Ascending aorta (tissue), 2 donors: Measurements from ENCODE around the gene CYP2U1. TPM values are rescaled to one million over a fixed set of nuclear protein-coding genes. Genes with fewer than 3 reads are reported as not detected.
A peak's percentile ranks its signal among the peaks of the same experiment; 100 is the strongest.

Experiments
- DNase-seq, 2 donors: peaks; one replicate each; pipeline ENCODE4 v3.0.0-alpha.2; 2019; ENCODE audit warnings: low spot score in 2 of 2
- H3K27ac ChIP-seq, 2 donors: fragments of 200-600 bp; sonication (generic); one replicate each; pipeline ENCODE4 v1.5.1; 2016 to 2017; ENCODE audit warnings: mild to moderate bottlenecking in 1 of 2
- H3K27me3 ChIP-seq: fragments of 200-600 bp; sonication (generic); one replicate; pipeline ENCODE4 v1.5.1; 2017
- H3K36me3 ChIP-seq, 2 donors: fragments of 200-600 bp; sonication (generic); one replicate each; pipeline ENCODE4 v1.5.1; 2016
- H3K4me1 ChIP-seq, 2 donors: fragments of 200-600 bp; sonication (generic); one replicate each; pipeline ENCODE4 v1.5.1; 2016 to 2017; ENCODE audit warnings: mild to moderate bottlenecking in 1 of 2
- H3K4me3 ChIP-seq, 2 donors: fragments of 200-600 bp; sonication (generic); one replicate each; pipeline ENCODE4 v1.5.1; 2016 to 2017; ENCODE audit warnings: mild to moderate bottlenecking in 1 of 2
- H3K9me3 ChIP-seq, 2 donors: fragments of 200-600 bp; sonication (generic); one replicate each; pipeline ENCODE4 v1.5.1; 2016
- intact Hi-C: fragments of 100-400 bp; cut with DNase I; formaldehyde crosslinking; loops from one replicate; pipeline ENCODE4 v1.15.1; 2023
- total RNA-seq: library from RNA; depleted of rRNA; stranded (reverse); fragments of >200 nt; gene quantifications from one replicate; pipeline ENCODE4 v1.1.0, GENCODE V29; 2016
- TF ChIP-seq, protein P1 (sequence below), 3 experiments: fragments of 200-600 bp in 2 of 3; fragments of 450-650 bp in 1 of 3; sonication (generic) in 2 of 3; IDR thresholded peaks; one replicate each; pipeline ENCODE4 v1.5.1; 2016 to 2019; ENCODE audit warnings: antibody characterized with exemption in 3 of 3, mild to moderate bottlenecking in 1 of 3, moderate library complexity in 1 of 3

Gene CYP2U1
- total RNA-seq, 1 donor from 2014 or later: 23.8 TPM

DNA sequence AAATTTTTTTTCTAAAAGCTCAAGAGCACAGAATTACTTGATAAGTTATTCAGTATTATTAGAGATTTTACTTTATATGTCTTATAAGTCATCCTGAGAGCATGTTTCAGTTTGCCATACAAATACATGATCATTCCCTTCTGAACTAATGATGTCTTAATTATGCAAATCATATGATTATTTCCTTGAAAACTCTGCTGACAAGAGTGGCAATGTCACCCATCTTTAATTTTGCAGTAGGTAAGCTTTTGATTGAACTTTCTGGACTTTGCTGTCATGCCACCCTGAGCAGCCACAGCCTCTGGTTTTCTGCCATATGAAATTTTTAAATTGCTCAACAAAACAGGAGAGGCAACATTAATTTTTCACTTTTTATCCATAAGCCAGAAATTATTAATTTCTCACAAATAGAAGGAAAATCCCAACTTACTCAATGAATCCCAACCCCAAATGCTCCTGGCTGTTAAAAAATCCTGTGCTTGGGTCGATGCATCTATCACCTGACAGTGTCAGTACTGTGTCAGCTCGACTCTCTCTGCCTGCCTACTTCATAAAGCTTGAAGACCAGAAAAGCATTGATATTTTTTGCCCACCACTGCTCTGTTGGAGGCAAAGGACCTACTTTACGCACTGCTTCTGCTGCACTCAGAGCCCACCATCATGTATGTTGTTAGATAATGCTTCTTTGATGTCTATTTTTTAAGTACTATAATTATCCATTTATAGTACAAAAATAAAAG is 46.8 kb downstream of the CYP2U1 start:
- no peaks in the 10 kb centered on the region for H3K27me3 ChIP-seq
- H3K27ac ChIP-seq: no peak overlapping the region
- H3K4me3 ChIP-seq: no peak overlapping the region
- TF ChIP-seq, protein P1, sequence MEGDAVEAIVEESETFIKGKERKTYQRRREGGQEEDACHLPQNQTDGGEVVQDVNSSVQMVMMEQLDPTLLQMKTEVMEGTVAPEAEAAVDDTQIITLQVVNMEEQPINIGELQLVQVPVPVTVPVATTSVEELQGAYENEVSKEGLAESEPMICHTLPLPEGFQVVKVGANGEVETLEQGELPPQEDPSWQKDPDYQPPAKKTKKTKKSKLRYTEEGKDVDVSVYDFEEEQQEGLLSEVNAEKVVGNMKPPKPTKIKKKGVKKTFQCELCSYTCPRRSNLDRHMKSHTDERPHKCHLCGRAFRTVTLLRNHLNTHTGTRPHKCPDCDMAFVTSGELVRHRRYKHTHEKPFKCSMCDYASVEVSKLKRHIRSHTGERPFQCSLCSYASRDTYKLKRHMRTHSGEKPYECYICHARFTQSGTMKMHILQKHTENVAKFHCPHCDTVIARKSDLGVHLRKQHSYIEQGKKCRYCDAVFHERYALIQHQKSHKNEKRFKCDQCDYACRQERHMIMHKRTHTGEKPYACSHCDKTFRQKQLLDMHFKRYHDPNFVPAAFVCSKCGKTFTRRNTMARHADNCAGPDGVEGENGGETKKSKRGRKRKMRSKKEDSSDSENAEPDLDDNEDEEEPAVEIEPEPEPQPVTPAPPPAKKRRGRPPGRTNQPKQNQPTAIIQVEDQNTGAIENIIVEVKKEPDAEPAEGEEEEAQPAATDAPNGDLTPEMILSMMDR (IDR thresholded peaks at IDR 0.05): no peak
- no peaks in the 10 kb centered on the region for H3K36me3 ChIP-seq
- DNase-seq: no peak
- no peaks in the 10 kb centered on the region for H3K4me1 ChIP-seq
- no peaks in the 10 kb centered on the region for H3K9me3 ChIP-seq
- intact Hi-C loops: no loop called here

DNA sequence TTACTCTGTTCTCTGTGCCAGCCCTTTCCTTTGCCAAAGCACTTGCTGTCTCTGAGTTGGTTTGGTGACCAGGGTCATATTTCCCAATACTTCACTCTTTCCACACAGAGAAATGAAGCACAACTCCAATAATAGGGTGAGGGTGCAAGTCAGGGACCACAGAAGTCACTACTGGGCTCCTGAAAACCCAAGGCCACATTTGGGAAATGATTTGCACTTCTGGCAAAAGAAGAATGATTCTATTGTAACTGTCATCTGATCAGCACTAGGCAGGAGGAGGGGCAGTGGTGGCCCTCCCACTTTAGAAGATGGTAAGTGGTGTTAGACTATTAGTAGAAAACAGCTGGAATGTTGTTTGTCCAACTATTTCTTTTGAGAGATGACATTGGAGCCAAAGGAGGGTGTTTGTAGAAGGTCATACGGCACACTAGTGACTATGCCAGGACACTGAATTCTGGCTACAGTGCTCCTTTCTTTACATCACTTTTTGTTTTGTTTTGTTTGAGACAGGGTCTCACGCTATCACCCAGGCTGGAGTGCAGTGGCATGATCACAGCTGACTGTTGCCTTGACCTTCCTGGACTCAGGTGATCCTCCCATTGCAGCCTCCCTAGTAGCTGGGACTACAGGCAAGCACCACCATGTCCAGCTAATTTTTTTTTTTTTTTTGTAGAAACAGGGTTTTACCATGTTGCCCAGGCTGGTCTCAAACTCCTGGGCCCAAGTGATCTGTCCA is 47.5 kb downstream of the CYP2U1 start:
- Histone ChIP-seq H3K27ac (no peak overlapping the region), H3K27me3 (no peaks in the 10 kb centered on the region), H3K4me1 (no peaks in the 10 kb centered on the region), H3K36me3 (no peaks in the 10 kb centered on the region), H3K4me3 (no peak overlapping the region), H3K9me3 (no peaks in the 10 kb centered on the region)
- TF ChIP-seq, protein P1 (IDR thresholded peaks at IDR 0.05): no peak
- DNase-seq: no peak
- intact Hi-C loops: no loop called here

DNA sequence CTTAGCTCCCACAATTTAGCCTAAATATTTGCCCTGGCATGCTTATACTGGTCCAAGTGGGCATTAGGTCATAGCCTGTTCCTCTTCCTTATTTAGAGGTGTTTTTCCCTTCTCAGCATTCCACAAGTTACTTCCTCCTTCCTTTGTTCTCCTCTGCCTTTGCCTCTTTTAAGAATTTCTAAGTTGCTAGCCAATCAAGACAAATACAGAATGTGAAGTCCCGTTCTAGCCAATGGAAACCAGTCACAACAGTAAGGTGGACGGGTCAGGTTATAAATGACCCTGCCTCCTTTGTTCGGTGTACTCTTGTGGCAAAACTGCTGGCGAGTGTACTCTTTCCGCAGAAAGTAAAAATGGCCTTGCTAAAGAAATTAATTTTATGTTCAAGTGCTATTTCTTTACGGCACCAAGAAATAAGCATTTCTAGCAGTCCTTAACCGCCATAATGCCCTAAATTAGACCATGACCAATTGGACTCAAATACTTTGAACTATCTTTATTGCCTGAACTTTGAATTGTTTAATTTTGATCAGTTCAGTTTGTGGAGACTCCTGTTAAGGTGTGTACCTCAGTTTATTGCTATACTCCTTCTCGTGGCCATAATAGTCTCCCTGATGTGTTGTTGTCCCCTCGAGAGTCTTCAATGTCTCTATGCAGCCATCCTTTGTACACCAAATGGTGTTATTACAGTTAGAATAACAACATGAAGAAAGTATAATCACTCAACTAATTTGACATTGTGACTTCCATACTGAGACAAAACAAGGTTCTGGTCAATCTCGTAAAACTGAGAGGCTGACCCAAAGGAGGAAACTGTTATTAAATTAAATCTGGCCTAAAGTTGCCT is 56.8 kb downstream of the CYP2U1 start:
- Histone ChIP-seq H3K27ac (peak overlapping the region; percentile 92 to 93), H3K4me3 (peak overlapping the region; percentile 74 to 79), H3K9me3 (no peaks in the 10 kb centered on the region), H3K27me3 (no peaks in the 10 kb centered on the region), H3K4me1 (peaks cover 3 to 30% of the 10 kb centered on the region in 2 donors), H3K36me3 (no peaks in the 10 kb centered on the region)
- TF ChIP-seq, protein P1 (IDR thresholded peaks at IDR 0.05): no peak
- no peak for DNase-seq
- intact Hi-C loops: loop anchor here (2.0 kb wide), 2 partner anchors 55 to 267 kb away; partner anchors contain the start of gene PAPSS1

DNA sequence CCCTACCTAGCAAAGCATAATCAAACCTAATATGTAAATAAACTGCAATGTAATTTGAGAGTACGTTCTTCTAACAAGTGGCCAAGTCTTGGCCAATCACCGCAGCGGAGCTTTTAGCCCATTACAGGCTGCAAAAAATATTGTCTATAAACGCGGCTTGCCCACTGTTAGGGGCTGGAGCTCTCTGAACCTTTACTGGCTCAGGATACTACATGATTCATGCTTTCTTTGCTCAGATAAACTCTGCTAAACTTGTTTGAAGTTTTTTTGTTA is 57.4 kb downstream of the CYP2U1 start:
- intact Hi-C loops: loop anchor here (2.0 kb wide), 2 partner anchors 56 to 268 kb away; partner anchors contain the start of gene PAPSS1
- peaks cover 3 to 36% of the 10 kb centered on the region in 2 donors for H3K4me1 ChIP-seq
- H3K27ac ChIP-seq: peak overlapping the region; percentile 92 to 93
- DNase-seq: no peak
- no peaks in the 10 kb centered on the region for H3K9me3 ChIP-seq
- H3K36me3 ChIP-seq: no peaks in the 10 kb centered on the region
- H3K4me3 ChIP-seq: peak overlapping the region; percentile 74 to 79
- H3K27me3 ChIP-seq: no peaks in the 10 kb centered on the region
- TF ChIP-seq, protein P1 (IDR thresholded peaks at IDR 0.05): no peak

DNA sequence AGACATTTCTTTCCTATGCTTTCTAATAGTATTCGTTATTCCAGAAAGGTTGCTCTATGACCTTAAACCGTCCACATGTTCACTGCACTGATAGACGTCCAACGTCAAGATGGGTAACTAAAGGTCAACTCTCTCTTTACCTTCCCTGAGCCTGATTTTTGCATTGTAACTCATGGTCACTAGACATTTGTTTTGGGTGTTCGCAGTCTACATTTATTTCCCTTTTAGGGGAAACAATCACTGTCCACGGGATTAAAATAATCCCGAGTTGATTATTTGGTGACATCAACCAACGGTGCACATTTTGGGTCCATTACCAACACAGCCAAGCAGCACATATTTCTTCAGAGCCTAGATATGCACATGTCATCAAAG is 57.8 kb downstream of the CYP2U1 start:
- H3K4me1 ChIP-seq: peaks cover 3 to 40% of the 10 kb centered on the region in 2 donors
- no peak for DNase-seq
- TF ChIP-seq, protein P1 (IDR thresholded peaks at IDR 0.05): no peak
- no peaks in the 10 kb centered on the region for H3K9me3 ChIP-seq
- H3K36me3 ChIP-seq: no peaks in the 10 kb centered on the region
- peak overlapping the region; percentile 74 to 79 for H3K4me3 ChIP-seq
- intact Hi-C loops: loop anchor here (2.0 kb wide), 2 partner anchors 56 to 268 kb away; partner anchors contain the start of gene PAPSS1
- H3K27ac ChIP-seq: peak overlapping the region; percentile 92 to 93
- no peaks in the 10 kb centered on the region for H3K27me3 ChIP-seq
